SK-N-SH treated with all-trans-retinoic acid at 6 μM for 48 hours (cell line): ENCODE data around the gene VPS37C.

Experiments
- ATAC-seq: fragments of 200-7000 bp; cut with Tn5 transposase; 3 replicates; pipeline ENCODE4 v1.9.1; 2020; ENCODE audit warnings: mild to moderate bottlenecking, moderate library complexity
- ARNTL ChIP-seq: fragments of 450-650 bp; formaldehyde crosslinking; IDR thresholded peaks from 2 replicates; pipeline ENCODE4 v1.5.0; 2020; ENCODE audit warnings: low read depth, mild to moderate bottlenecking, moderate library complexity, borderline replicate concordance
- BACH2 ChIP-seq: fragments of 250-450 bp; sonication (Bioruptor Pico); IDR thresholded peaks from 2 replicates; pipeline ENCODE4 v1.9.0; 2021; ENCODE audit warnings: mild to moderate bottlenecking, borderline replicate concordance
- CREB5 ChIP-seq: fragments of 250-450 bp; sonication (Bioruptor Pico); IDR thresholded peaks from 2 replicates; pipeline ENCODE4 v1.5.1; 2020; ENCODE audit warnings: low read depth, mild to moderate bottlenecking, moderate library complexity
- CSDC2 ChIP-seq: fragments of 250-450 bp; sonication (Bioruptor Pico); IDR thresholded peaks from 2 replicates; pipeline ENCODE4 v1.5.0; 2020; ENCODE audit warnings: mild to moderate bottlenecking, moderate library complexity
- CSRNP3 ChIP-seq: fragments of 250-450 bp; sonication (Bioruptor Pico); IDR thresholded peaks from 2 replicates; pipeline ENCODE4 v1.5.1; 2021; ENCODE audit warnings: mild to moderate bottlenecking, moderate library complexity
- ESRRG ChIP-seq: fragments of 250-450 bp; sonication (Bioruptor Pico); IDR thresholded peaks from 2 replicates; pipeline ENCODE4 v1.6.1; 2021; ENCODE audit warnings: mild to moderate bottlenecking
- OSR1 ChIP-seq: fragments of 250-450 bp; sonication (Bioruptor Pico); IDR thresholded peaks from 2 replicates; pipeline ENCODE4 v1.8.0; 2022; ENCODE audit warnings: moderate library complexity, mild to moderate bottlenecking, inconsistent platforms
- PATZ1 ChIP-seq: fragments of 250-450 bp; sonication (Bioruptor Pico); IDR thresholded peaks from 2 replicates; pipeline ENCODE4 v1.8.0; 2020; ENCODE audit warnings: mild to moderate bottlenecking, moderate library complexity, borderline replicate concordance
- POU6F1 ChIP-seq: fragments of 250-450 bp; sonication (Bioruptor Pico); IDR thresholded peaks from 2 replicates; pipeline ENCODE4 v1.8.0; 2021; ENCODE audit warnings: low read depth, mild to moderate bottlenecking, moderate library complexity, borderline replicate concordance
- PPARA ChIP-seq: fragments of 250-450 bp; sonication (Bioruptor Pico); IDR thresholded peaks from 2 replicates; pipeline ENCODE4 v1.5.0; 2020; ENCODE audit warnings: mild to moderate bottlenecking, borderline replicate concordance
- RARB ChIP-seq: fragments of 250-450 bp; sonication (Bioruptor Pico); IDR thresholded peaks from 2 replicates; pipeline ENCODE4 v1.8.0; 2021; ENCODE audit warnings: mild to moderate bottlenecking, moderate library complexity
- SNAI2 ChIP-seq: fragments of 250-450 bp; sonication (Bioruptor Pico); IDR thresholded peaks from 2 replicates; pipeline ENCODE4 v1.5.0; 2020; ENCODE audit warnings: mild to moderate bottlenecking, moderate library complexity
- TCF4 ChIP-seq: fragments of 250-450 bp; sonication (Bioruptor Pico); IDR thresholded peaks from 2 replicates; pipeline ENCODE4 v1.8.0; 2021; ENCODE audit warnings: mild to moderate bottlenecking, moderate library complexity, borderline replicate concordance
- TOX ChIP-seq: fragments of 250-450 bp; sonication (Bioruptor Pico); IDR thresholded peaks from 2 replicates; pipeline ENCODE4 v1.8.0; 2021; ENCODE audit warnings: mild to moderate bottlenecking, moderate library complexity, borderline replicate concordance
- TSHZ2 ChIP-seq: fragments of 250-450 bp; sonication (Bioruptor Pico); IDR thresholded peaks from 2 replicates; pipeline ENCODE4 v1.5.0; 2020; ENCODE audit warnings: mild to moderate bottlenecking, moderate library complexity
- ZC3H10 ChIP-seq: fragments of 250-450 bp; sonication (Bioruptor Pico); IDR thresholded peaks from 2 replicates; pipeline ENCODE4 v1.5.1; 2021; ENCODE audit warnings: mild to moderate bottlenecking, moderate library complexity
- ZFP30 ChIP-seq: fragments of 450-650 bp; formaldehyde crosslinking; IDR thresholded peaks from 2 replicates; pipeline ENCODE4 v1.5.0; 2022; ENCODE audit warnings: mild to moderate bottlenecking, moderate library complexity
- ZNF565 ChIP-seq: fragments of 450-650 bp; formaldehyde crosslinking; conservative IDR thresholded peaks from 2 replicates; pipeline ENCODE4 v1.5.0; 2020; ENCODE audit warnings: low read depth, mild to moderate bottlenecking, moderate library complexity
- ZNF70 ChIP-seq: fragments of 450-650 bp; formaldehyde crosslinking; IDR thresholded peaks from 2 replicates; pipeline ENCODE4 v1.5.0; 2020; ENCODE audit warnings: mild to moderate bottlenecking, moderate library complexity
- ZNF8 ChIP-seq: fragments of 450-650 bp; formaldehyde crosslinking; IDR thresholded peaks from 2 replicates; pipeline ENCODE4 v1.5.0; 2020; ENCODE audit warnings: mild to moderate bottlenecking, moderate library complexity

Gene VPS37C

GRCh38 chr11:61117168-61117520 lies 44.1 kb downstream of the VPS37C start:
- no peak for TF ChIP-seq RARB (CRISPR knock-in tag)
- TF ChIP-seq TOX (CRISPR knock-in tag), result no peak
- TF ChIP-seq CSRNP3 (CRISPR knock-in tag), result no peak
- no peak for TF ChIP-seq ZFP30 (CRISPR knock-in tag)
- TF ChIP-seq ZNF565 (CRISPR knock-in tag), result no peak
- no peak for ATAC-seq

- TF ChIP-seq CSRNP3 (CRISPR knock-in tag) (no peak), POU6F1 (CRISPR knock-in tag) (no peak), RARB (CRISPR knock-in tag) (no peak), CREB5 (CRISPR knock-in tag) (no peak), ARNTL (no peak), PATZ1 (CRISPR knock-in tag) (no peak), ZNF70 (CRISPR knock-in tag) (no peak), CSDC2 (CRISPR knock-in tag) (no peak), BACH2 (CRISPR knock-in tag) (no peak), ZFP30 (CRISPR knock-in tag) (no peak), TOX (CRISPR knock-in tag) (no peak), SNAI2 (CRISPR knock-in tag) (no peak), ZC3H10 (CRISPR knock-in tag) (no peak), TSHZ2 (CRISPR knock-in tag) (no peak), TCF4 (CRISPR knock-in tag) (no peak), PPARA (CRISPR knock-in tag) (no peak), ESRRG (CRISPR knock-in tag) (no peak), ZNF8 (no peak), OSR1 (CRISPR knock-in tag) (no peak)
These were observed 44.6 kb downstream of the VPS37C start for GRCh38 chr11:61116426-61117167.

More at GRCh38 chr11:61116426-61117167, 44.6 kb downstream of the VPS37C start:
- no peak for ATAC-seq
